Stimulated activated CD8-positive, alpha-beta memory T cell treated with anti-CD3 and anti-CD28 coated beads, Interleukin-12 subunit alpha, Interleukin-12 subunit beta, amount 100 ng/mL, for 24 hours (primary cell): ENCODE results near the gene FAM90A26.
"Not testable (repeated sequence)": the region's sequence is repeated elsewhere in the genome, so short reads cannot be mapped to it uniquely, and the experiment has no call there.

ENCODE experiments used
- DNase-seq: peaks from one replicate; pipeline ENCODE4 v3.0.0-alpha.2; 2020; ENCODE audit errors: extremely low read depth

Gene FAM90A26

GRCh38 chr4:9169791-9170459, at the start of gene FAM90A26:
Gene FAM90A26 (plus strand): TSS chr4:9170409. CDS start chr4:9173173, 2,764 bp downstream.
- not testable (repeated sequence) for DNase-seq

- not testable (repeated sequence) for DNase-seq
These were observed 47.5 kb upstream of the FAM90A26 start for GRCh38 chr4:9122711-9123110.

GRCh38 chr4:9123572-9124007, 46.6 kb upstream of the FAM90A26 start:
- DNase-seq: not testable (repeated sequence)

- not testable (repeated sequence) for DNase-seq
These were observed 44.5 kb upstream of the FAM90A26 start for GRCh38 chr4:9125601-9126161.

- not testable (repeated sequence) for DNase-seq
These were observed 38.8 kb upstream of the FAM90A26 start for GRCh38 chr4:9131420-9131819.

GRCh38 chr4:9132849-9133248, 37.4 kb upstream of the FAM90A26 start:
- not testable (repeated sequence) for DNase-seq

GRCh38 chr4:9134011-9134410, 36.2 kb upstream of the FAM90A26 start:
- not testable (repeated sequence) for DNase-seq

GRCh38 chr4:9134556-9134955, 35.7 kb upstream of the FAM90A26 start:
- DNase-seq: not testable (repeated sequence)

- DNase-seq: not testable (repeated sequence)
These were observed 29.2 kb upstream of the FAM90A26 start for GRCh38 chr4:9141050-9141449.

GRCh38 chr4:9142786-9143185, 27.4 kb upstream of the FAM90A26 start:
- not testable (repeated sequence) for DNase-seq

- no peak for DNase-seq
These were observed 26.7 kb upstream of the FAM90A26 start for GRCh38 chr4:9143421-9144080.

- DNase-seq: no peak
These were observed 23.2 kb upstream of the FAM90A26 start for GRCh38 chr4:9146967-9147366.

GRCh38 chr4:9147368-9147767, 22.8 kb upstream of the FAM90A26 start:
- not testable (repeated sequence) for DNase-seq

GRCh38 chr4:9148611-9149409, 21.4 kb upstream of the FAM90A26 start:
- not testable (repeated sequence) for DNase-seq

- not testable (repeated sequence) for DNase-seq
These were observed 18.4 kb upstream of the FAM90A26 start for GRCh38 chr4:9151809-9152179.

GRCh38 chr4:9152180-9153007, 17.8 kb upstream of the FAM90A26 start:
- peak; percentile 90 for DNase-seq

GRCh38 chr4:9153008-9153570, 17.1 kb upstream of the FAM90A26 start:
- peak; percentile 85 for DNase-seq

GRCh38 chr4:9153571-9154157, 16.5 kb upstream of the FAM90A26 start:
- not testable (repeated sequence) for DNase-seq

GRCh38 chr4:9155101-9155886, 14.9 kb upstream of the FAM90A26 start:
- not testable (repeated sequence) for DNase-seq

- not testable (repeated sequence) for DNase-seq
These were observed 11.8 kb upstream of the FAM90A26 start for GRCh38 chr4:9158392-9158791.
